Measurements from ENCODE around the gene GSTP1.

The GSTP1 gene

GRCh38 chr11:67607507-67607906 lies 23.9 kb downstream of the GSTP1 start:
- H3K36me3 ChIP-seq (ENCODE audit: control insufficient read depth in 2 of 2, insufficient read depth in 2 of 2, low read length in 2 of 2) = peaks cover 18 to 22% of the 10 kb centered on the region in 2 donors
- H3K9me3 ChIP-seq (ENCODE audit: control insufficient read depth in 2 of 2, low read length in 2 of 2) = no peaks in the 10 kb centered on the region
- H3K27me3 ChIP-seq (ENCODE audit: control insufficient read depth in 1 of 2, insufficient read depth in 2 of 2, low read length in 2 of 2) = no peaks in the 10 kb centered on the region
- peaks cover 15% of the 10 kb centered on the region for H3K4me1 ChIP-seq (ENCODE audit: control insufficient read depth, insufficient read depth, low read length)
- H3K27ac ChIP-seq (ENCODE audit: low read length) = peak overlapping the region; percentile 69
- peak overlapping the region; percentile 94 to 99 for H3K9ac ChIP-seq (ENCODE audit: low read length in 2 of 2)
- peak overlapping the region; percentile 94 to 97 for H3K4me3 ChIP-seq (ENCODE audit: low read length in 2 of 2)

GRCh38 chr11:67608486-67608885 lies 24.9 kb downstream of the GSTP1 start:
- Histone ChIP-seq H3K4me1 (ENCODE audit: control insufficient read depth, insufficient read depth, low read length) (peaks cover 15% of the 10 kb centered on the region), H3K27ac (ENCODE audit: low read length) (no peak overlapping the region), H3K9ac (ENCODE audit: low read length in 2 of 2) (no peak overlapping the region), H3K36me3 (ENCODE audit: control insufficient read depth in 2 of 2, insufficient read depth in 2 of 2, low read length in 2 of 2) (peaks cover 18 to 23% of the 10 kb centered on the region in 2 donors), H3K4me3 (ENCODE audit: low read length in 2 of 2) (no peak overlapping the region), H3K27me3 (ENCODE audit: control insufficient read depth in 1 of 2, insufficient read depth in 2 of 2, low read length in 2 of 2) (no peaks in the 10 kb centered on the region), H3K9me3 (ENCODE audit: control insufficient read depth in 2 of 2, low read length in 2 of 2) (no peaks in the 10 kb centered on the region)

- H3K27ac ChIP-seq (ENCODE audit: low read length) = no peak overlapping the region
- H3K27me3 ChIP-seq (ENCODE audit: control insufficient read depth in 1 of 2, insufficient read depth in 2 of 2, low read length in 2 of 2) = peaks cover under 1 to 4% of the 10 kb centered on the region in 2 donors
- no peak overlapping the region for H3K9ac ChIP-seq (ENCODE audit: low read length in 2 of 2)
- H3K4me3 ChIP-seq (ENCODE audit: low read length in 2 of 2) = no peak overlapping the region
- H3K36me3 ChIP-seq (ENCODE audit: control insufficient read depth in 2 of 2, insufficient read depth in 2 of 2, low read length in 2 of 2) = peaks cover 18 to 23% of the 10 kb centered on the region in 2 donors
- no peaks in the 10 kb centered on the region for H3K9me3 ChIP-seq (ENCODE audit: control insufficient read depth in 2 of 2, low read length in 2 of 2)
- H3K4me1 ChIP-seq (ENCODE audit: control insufficient read depth, insufficient read depth, low read length) = peaks cover 23% of the 10 kb centered on the region
Observed at GRCh38 chr11:67609316-67609715, 25.7 kb downstream of the GSTP1 start.

- Histone ChIP-seq H3K27ac (ENCODE audit: low read length) (no peak overlapping the region), H3K27me3 (ENCODE audit: control insufficient read depth in 1 of 2, insufficient read depth in 2 of 2, low read length in 2 of 2) (peaks cover 11 to 13% of the 10 kb centered on the region in 2 donors), H3K9me3 (ENCODE audit: control insufficient read depth in 2 of 2, low read length in 2 of 2) (no peaks in the 10 kb centered on the region), H3K4me1 (ENCODE audit: control insufficient read depth, insufficient read depth, low read length) (peaks cover 27% of the 10 kb centered on the region), H3K36me3 (ENCODE audit: control insufficient read depth in 2 of 2, insufficient read depth in 2 of 2, low read length in 2 of 2) (peaks cover 18 to 23% of the 10 kb centered on the region in 2 donors), H3K9ac (ENCODE audit: low read length in 2 of 2) (no peak overlapping the region), H3K4me3 (ENCODE audit: low read length in 2 of 2) (no peak overlapping the region)
Observed at GRCh38 chr11:67610302-67610868, 26.8 kb downstream of the GSTP1 start.

GRCh38 chr11:67611165-67611564 lies 27.6 kb downstream of the GSTP1 start:
- Histone ChIP-seq H3K9ac (ENCODE audit: low read length in 2 of 2) (no peak overlapping the region), H3K36me3 (ENCODE audit: control insufficient read depth in 2 of 2, insufficient read depth in 2 of 2, low read length in 2 of 2) (peaks cover 18 to 23% of the 10 kb centered on the region in 2 donors), H3K27me3 (ENCODE audit: control insufficient read depth in 1 of 2, insufficient read depth in 2 of 2, low read length in 2 of 2) (peaks cover 14 to 18% of the 10 kb centered on the region in 2 donors), H3K9me3 (ENCODE audit: control insufficient read depth in 2 of 2, low read length in 2 of 2) (no peaks in the 10 kb centered on the region), H3K4me1 (ENCODE audit: control insufficient read depth, insufficient read depth, low read length) (peaks cover 25% of the 10 kb centered on the region), H3K4me3 (ENCODE audit: low read length in 2 of 2) (no peak overlapping the region), H3K27ac (ENCODE audit: low read length) (no peak overlapping the region)

GRCh38 chr11:67611704-67612587 lies 28.3 kb downstream of the GSTP1 start:
- Histone ChIP-seq H3K4me3 (ENCODE audit: low read length in 2 of 2) (no peak overlapping the region), H3K36me3 (ENCODE audit: control insufficient read depth in 2 of 2, insufficient read depth in 2 of 2, low read length in 2 of 2) (peaks cover 18 to 23% of the 10 kb centered on the region in 2 donors), H3K27ac (ENCODE audit: low read length) (no peak overlapping the region), H3K9ac (ENCODE audit: low read length in 2 of 2) (no peak overlapping the region), H3K4me1 (ENCODE audit: control insufficient read depth, insufficient read depth, low read length) (peaks cover 22% of the 10 kb centered on the region), H3K9me3 (ENCODE audit: control insufficient read depth in 2 of 2, low read length in 2 of 2) (no peaks in the 10 kb centered on the region), H3K27me3 (ENCODE audit: control insufficient read depth in 1 of 2, insufficient read depth in 2 of 2, low read length in 2 of 2) (peaks cover 17 to 22% of the 10 kb centered on the region in 2 donors)

- H3K9me3 ChIP-seq (ENCODE audit: control insufficient read depth in 2 of 2, low read length in 2 of 2) = no peaks in the 10 kb centered on the region
- H3K9ac ChIP-seq (ENCODE audit: low read length in 2 of 2) = no peak overlapping the region
Observed at GRCh38 chr11:67612751-67613150, 29.1 kb downstream of the GSTP1 start.

GRCh38 chr11:67613313-67613959 lies 29.8 kb downstream of the GSTP1 start:
- Histone ChIP-seq H3K9me3 (ENCODE audit: control insufficient read depth in 2 of 2, low read length in 2 of 2) (no peaks in the 10 kb centered on the region), H3K27me3 (ENCODE audit: control insufficient read depth in 1 of 2, insufficient read depth in 2 of 2, low read length in 2 of 2) (peaks cover 17 to 22% of the 10 kb centered on the region in 2 donors), H3K9ac (ENCODE audit: low read length in 2 of 2) (peak overlapping the region in 1 of 2 donors; percentile 31), H3K4me1 (ENCODE audit: control insufficient read depth, insufficient read depth, low read length) (peaks cover 12% of the 10 kb centered on the region), H3K27ac (ENCODE audit: low read length) (no peak overlapping the region), H3K4me3 (ENCODE audit: low read length in 2 of 2) (peak overlapping the region in 1 of 2 donors; percentile 65), H3K36me3 (ENCODE audit: control insufficient read depth in 2 of 2, insufficient read depth in 2 of 2, low read length in 2 of 2) (peaks cover 18 to 21% of the 10 kb centered on the region in 2 donors)

More at GRCh38 chr11:67612751-67613150, 29.1 kb downstream of the GSTP1 start:
- Histone ChIP-seq H3K27ac (ENCODE audit: low read length) (no peak overlapping the region), H3K4me1 (ENCODE audit: control insufficient read depth, insufficient read depth, low read length) (peaks cover 14% of the 10 kb centered on the region), H3K4me3 (ENCODE audit: low read length in 2 of 2) (no peak overlapping the region), H3K27me3 (ENCODE audit: control insufficient read depth in 1 of 2, insufficient read depth in 2 of 2, low read length in 2 of 2) (peaks cover 17 to 22% of the 10 kb centered on the region in 2 donors), H3K36me3 (ENCODE audit: control insufficient read depth in 2 of 2, insufficient read depth in 2 of 2, low read length in 2 of 2) (peaks cover 18 to 23% of the 10 kb centered on the region in 2 donors)

- Histone ChIP-seq H3K27me3 (ENCODE audit: control insufficient read depth in 1 of 2, insufficient read depth in 2 of 2, low read length in 2 of 2) (peaks cover 17 to 22% of the 10 kb centered on the region in 2 donors), H3K27ac (ENCODE audit: low read length) (no peak overlapping the region), H3K9me3 (ENCODE audit: control insufficient read depth in 2 of 2, low read length in 2 of 2) (no peaks in the 10 kb centered on the region), H3K9ac (ENCODE audit: low read length in 2 of 2) (peak overlapping the region; percentile 5 to 31), H3K4me3 (ENCODE audit: low read length in 2 of 2) (peak overlapping the region; percentile 53 to 65), H3K36me3 (ENCODE audit: control insufficient read depth in 2 of 2, insufficient read depth in 2 of 2, low read length in 2 of 2) (peaks cover 17 to 18% of the 10 kb centered on the region in 2 donors), H3K4me1 (ENCODE audit: control insufficient read depth, insufficient read depth, low read length) (peaks cover 12% of the 10 kb centered on the region)
Observed at GRCh38 chr11:67613960-67614715, 30.5 kb downstream of the GSTP1 start.

All from stomach smooth muscle (tissue), 2 donors.